Nephron (organoid): ENCODE measurements around the gene TEX2.

Experiments
- H3K27ac Mint-ChIP-seq, 3 experiments: 2 replicates each; pipeline ENCODE4 v1.8.0; 2020; ENCODE audit warnings: mixed read lengths in 3 of 3, mild to moderate bottlenecking in 2 of 3, moderate library complexity in 1 of 3
- H3K27me3 Mint-ChIP-seq: 2 replicates; pipeline ENCODE4 v1.8.0; 2021; ENCODE audit warnings: low read depth, mild to moderate bottlenecking, moderate library complexity, mixed read lengths
- H3K36me3 Mint-ChIP-seq: 2 replicates; pipeline ENCODE4 v1.8.0; 2020; ENCODE audit warnings: low read depth, mixed read lengths
- H3K4me1 Mint-ChIP-seq: 2 replicates; pipeline ENCODE4 v1.8.0; 2020; ENCODE audit warnings: mixed read lengths
- H3K4me3 Mint-ChIP-seq, 3 experiments: 2 replicates each; pipeline ENCODE4 v1.8.0; 2020; ENCODE audit warnings: mild to moderate bottlenecking in 3 of 3, mixed read lengths in 3 of 3, moderate library complexity in 2 of 3
- H3K9me3 Mint-ChIP-seq: 2 replicates; pipeline ENCODE4 v1.8.0; 2020; ENCODE audit warnings: mixed read lengths
- CTCF ChIP-seq, 3 experiments: fragments of 200-600 bp; sonication (generic); IDR thresholded peaks; one replicate each; pipeline ENCODE4 v1.5.0; 2021; ENCODE audit warnings: antibody characterized with exemption in 3 of 3; ENCODE audit not compliant: unreplicated experiment in 3 of 3

Gene TEX2

DNA sequence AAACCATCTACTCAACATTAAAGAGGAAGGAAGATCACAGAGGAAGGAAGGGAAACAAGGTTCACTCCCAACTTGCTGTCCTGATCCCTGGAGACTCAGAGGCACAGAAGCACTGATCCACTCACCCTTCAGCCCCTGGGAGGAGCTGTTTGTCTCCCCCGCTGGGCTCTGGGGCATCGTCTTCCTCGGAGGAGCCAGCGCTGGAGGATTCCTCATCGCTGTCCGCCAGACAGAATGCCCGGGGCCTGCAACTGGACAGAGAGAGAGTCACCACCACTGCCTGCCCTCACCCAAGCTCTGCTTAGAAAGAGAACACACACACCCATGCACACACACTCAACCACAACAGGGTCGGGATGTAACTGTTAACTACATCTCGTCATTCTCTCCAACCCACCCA is 108.3 kb downstream of the TEX2 start:
- H3K36me3 Mint-ChIP-seq, result peaks cover 27% of the 10 kb centered on the region
- peaks cover 84% of the 10 kb centered on the region for H3K4me1 Mint-ChIP-seq
- TF ChIP-seq CTCF (IDR thresholded peaks at IDR 0.05; ENCODE audit: unreplicated experiment in 3 of 3), result no peak
- H3K9me3 Mint-ChIP-seq, result no peaks in the 10 kb centered on the region
- H3K27ac Mint-ChIP-seq, result peak overlapping the region; percentile 65 to 99 (median 96)
- H3K4me3 Mint-ChIP-seq, result peak overlapping the region in 2 of 3 experiments; percentile 15 to 64
- no peaks in the 10 kb centered on the region for H3K27me3 Mint-ChIP-seq

GRCh38 chr17:64154313-64154695 is 108.8 kb downstream of the TEX2 start:
- TF ChIP-seq CTCF (IDR thresholded peaks at IDR 0.05; ENCODE audit: unreplicated experiment in 3 of 3), result no peak
- H3K27me3 Mint-ChIP-seq, result no peaks in the 10 kb centered on the region
- H3K27ac Mint-ChIP-seq, result peak overlapping the region; percentile 65 to 99 (median 96)
- peak overlapping the region in 2 of 3 experiments; percentile 15 to 64 for H3K4me3 Mint-ChIP-seq
- peaks cover 80% of the 10 kb centered on the region for H3K4me1 Mint-ChIP-seq
- no peaks in the 10 kb centered on the region for H3K9me3 Mint-ChIP-seq
- H3K36me3 Mint-ChIP-seq, result peaks cover 30% of the 10 kb centered on the region

DNA sequence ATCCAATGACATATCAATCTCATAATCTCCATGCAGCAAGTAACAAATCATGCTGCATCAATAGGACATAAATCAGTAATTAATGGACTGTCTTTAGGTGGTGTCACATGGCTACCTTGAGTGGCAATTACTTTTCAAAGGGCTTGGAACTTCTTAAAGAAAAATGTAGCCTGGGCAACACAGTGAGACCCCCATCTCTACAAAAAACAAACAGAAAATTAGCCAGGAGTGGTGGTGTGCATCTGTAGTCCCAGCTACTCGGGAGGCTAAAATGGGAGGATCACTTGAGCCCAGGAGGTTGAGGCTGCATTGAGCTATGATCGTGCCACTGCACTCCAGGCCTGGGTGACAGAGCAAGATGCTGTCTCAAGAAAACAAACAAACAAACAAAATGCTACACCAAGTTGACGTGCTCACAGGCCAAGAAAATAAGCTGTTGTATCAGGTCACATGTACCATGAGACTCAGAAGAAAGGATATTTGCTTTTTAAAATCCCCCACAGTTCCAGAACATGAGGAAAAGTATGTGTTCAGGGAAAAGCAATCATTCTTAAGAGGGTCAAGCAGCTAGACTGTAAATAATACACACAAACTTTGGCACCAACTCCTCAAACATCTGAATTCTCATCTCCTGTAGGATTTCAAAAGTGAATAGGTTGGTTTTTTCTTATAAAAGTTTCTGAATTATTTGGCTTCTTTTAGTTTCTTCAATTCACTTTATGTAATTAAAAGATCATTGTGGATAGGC is 109.3 kb downstream of the TEX2 start:
- Mint-ChIP-seq H3K27me3 (no peaks in the 10 kb centered on the region), H3K36me3 (peaks cover 36% of the 10 kb centered on the region), H3K4me3 (peak overlapping the region in 1 of 3 experiments; percentile 64), H3K27ac (peak overlapping the region; percentile 65 to 99 (median 96)), H3K9me3 (no peaks in the 10 kb centered on the region), H3K4me1 (peaks cover 74% of the 10 kb centered on the region)
- TF ChIP-seq CTCF (IDR thresholded peaks at IDR 0.05; ENCODE audit: unreplicated experiment in 3 of 3), result no peak

DNA sequence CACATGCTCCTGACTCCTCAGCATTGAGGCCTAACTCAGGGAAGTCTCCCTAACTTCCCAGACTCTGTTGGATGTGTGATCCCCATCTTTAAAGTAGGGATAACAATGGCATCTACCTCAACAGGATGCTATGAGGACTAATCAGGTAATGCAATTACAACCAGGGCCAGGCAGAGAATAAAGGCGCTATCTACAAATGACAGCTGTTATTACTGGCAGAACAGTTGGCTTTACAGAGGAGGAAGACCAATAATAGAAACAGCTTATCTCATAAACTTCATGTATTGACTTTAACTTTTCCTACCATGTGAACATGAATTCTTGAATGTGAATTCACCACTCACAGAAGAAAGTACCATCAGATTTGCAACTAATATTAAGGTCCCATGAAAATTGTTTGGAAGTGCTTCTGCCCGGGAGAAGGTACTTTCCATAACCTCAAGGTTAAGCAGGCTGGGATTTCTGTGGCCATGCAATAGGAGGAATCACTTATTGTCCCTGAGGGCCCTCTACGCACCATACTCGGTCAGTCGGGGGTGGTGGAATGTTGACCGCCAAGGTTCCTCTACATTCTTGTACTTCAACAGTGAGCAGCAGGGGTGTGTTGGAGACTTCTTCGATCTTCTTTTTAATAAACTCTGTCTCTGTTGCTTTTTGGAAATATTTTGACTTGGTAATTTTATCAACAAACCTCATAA is 110.5 kb downstream of the TEX2 start:
- H3K4me1 Mint-ChIP-seq, result peaks cover 71% of the 10 kb centered on the region
- peak overlapping the region in 2 of 3 experiments; percentile 84 to 99 for H3K27ac Mint-ChIP-seq
- H3K27me3 Mint-ChIP-seq, result no peaks in the 10 kb centered on the region
- TF ChIP-seq CTCF (IDR thresholded peaks at IDR 0.05; ENCODE audit: unreplicated experiment in 3 of 3), result no peak
- no peaks in the 10 kb centered on the region for H3K9me3 Mint-ChIP-seq
- peak overlapping the region in 1 of 3 experiments; percentile 38 for H3K4me3 Mint-ChIP-seq
- peaks cover 45% of the 10 kb centered on the region for H3K36me3 Mint-ChIP-seq

DNA sequence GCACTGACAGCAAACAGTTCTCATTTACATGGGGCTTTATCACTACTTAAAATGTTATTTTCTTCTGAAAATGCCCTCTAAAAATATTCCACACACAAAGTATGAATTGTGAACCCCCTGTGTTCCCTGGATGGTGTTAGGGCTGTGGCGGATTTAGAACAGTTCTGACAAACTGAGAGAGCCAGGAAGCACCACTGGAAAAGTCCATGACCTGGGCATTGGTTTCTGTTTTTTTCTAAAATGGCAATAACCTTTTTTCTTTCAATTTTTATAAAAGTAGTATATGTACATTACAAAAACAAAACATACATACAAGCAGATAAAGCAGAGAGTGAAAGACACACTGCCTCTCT is 112.1 kb downstream of the TEX2 start:
- Mint-ChIP-seq H3K36me3 (peaks cover 50% of the 10 kb centered on the region), H3K9me3 (no peaks in the 10 kb centered on the region), H3K4me1 (peaks cover 68% of the 10 kb centered on the region), H3K27me3 (no peaks in the 10 kb centered on the region), H3K27ac (no peak overlapping the region), H3K4me3 (no peak overlapping the region)
- no peak for TF ChIP-seq CTCF (IDR thresholded peaks at IDR 0.05; ENCODE audit: unreplicated experiment in 3 of 3)
